Prostate gland (tissue), 2 donors: ENCODE measurements around the gene BTG2. TPM values are rescaled to one million over a fixed set of nuclear protein-coding genes. Genes with fewer than 3 reads are reported as not detected.
"Not testable (repeated sequence)": the region's sequence is repeated elsewhere in the genome, so short reads cannot be mapped to it uniquely, and the experiment has no call there.

Experiments
- DNase-seq: peaks from one replicate; pipeline ENCODE4 v3.0.0-alpha.2; 2019; ENCODE audit warnings: low spot score
- H3K27ac ChIP-seq, 2 donors: fragments of 200-600 bp; sonication (generic); 2 replicates each; pipeline ENCODE4 v1.5.1; 2017 to 2019
- H3K27me3 ChIP-seq: fragments of 200-600 bp; sonication (generic); replicated peaks from 2 replicates; pipeline ENCODE4 v1.5.1; 2019; ENCODE audit not compliant: insufficient read depth
- H3K36me3 ChIP-seq, 2 donors: fragments of 200-600 bp; sonication (generic); 1 replicate in 1 of 2; 2 replicates in 1 of 2; pipeline versions ENCODE4 v1.5.1 to v1.8.1; 2017 to 2019
- H3K4me1 ChIP-seq: fragments of 200-600 bp; sonication (generic); replicated peaks from 2 replicates; pipeline ENCODE4 v1.5.1; 2019
- H3K4me3 ChIP-seq, 2 donors: fragments of 200-600 bp; sonication (generic); 2 replicates each; pipeline ENCODE4 v1.5.1; 2017 to 2019
- H3K9me3 ChIP-seq: fragments of 200-600 bp; sonication (generic); 2 replicates; pipeline ENCODE4 v1.5.1; 2017
- POLR2A ChIP-seq: fragments of 450-650 bp; IDR thresholded peaks from one replicate; pipeline ENCODE4 v1.6.1; 2016; ENCODE audit warnings: antibody characterized with exemption, mild to moderate bottlenecking
- POLR2AphosphoS5 ChIP-seq: sonication (generic); formaldehyde crosslinking; IDR thresholded peaks from one replicate; pipeline ENCODE4 v1.6.1; 2017; ENCODE audit warnings: antibody characterized with exemption
- WGBS: methylation state at CpG from one replicate; pipeline ENCODE4 v1.1.5; 2018; 5-methylcytosine and 5-hydroxymethylcytosine counted together
- intact Hi-C: fragments of 100-400 bp; cut with DNase I; formaldehyde crosslinking; loops from one replicate; pipeline ENCODE4 v1.14.2; 2022
- total RNA-seq, 2 donors: library from RNA; depleted of rRNA; stranded (reverse); fragments of >200 nt; gene quantifications; one replicate each; pipeline ENCODE4 v1.1.0, GENCODE V29; 2016
- TF ChIP-seq, protein P1 (sequence below), 4 experiments: fragments of 200-600 bp in 2 of 4; fragments of 450-650 bp in 2 of 4; sonication (generic) in 2 of 4; IDR thresholded peaks; 1 replicate in 3 of 4; 2 replicates in 1 of 4; pipeline ENCODE4 v1.5.1; 2016 to 2019; ENCODE audit warnings: antibody characterized with exemption in 4 of 4, mild to moderate bottlenecking in 2 of 4, moderate library complexity in 2 of 4

Gene BTG2
- total RNA-seq, 2 donors from 2014 or later: 91.0 to 131 TPM

DNA sequence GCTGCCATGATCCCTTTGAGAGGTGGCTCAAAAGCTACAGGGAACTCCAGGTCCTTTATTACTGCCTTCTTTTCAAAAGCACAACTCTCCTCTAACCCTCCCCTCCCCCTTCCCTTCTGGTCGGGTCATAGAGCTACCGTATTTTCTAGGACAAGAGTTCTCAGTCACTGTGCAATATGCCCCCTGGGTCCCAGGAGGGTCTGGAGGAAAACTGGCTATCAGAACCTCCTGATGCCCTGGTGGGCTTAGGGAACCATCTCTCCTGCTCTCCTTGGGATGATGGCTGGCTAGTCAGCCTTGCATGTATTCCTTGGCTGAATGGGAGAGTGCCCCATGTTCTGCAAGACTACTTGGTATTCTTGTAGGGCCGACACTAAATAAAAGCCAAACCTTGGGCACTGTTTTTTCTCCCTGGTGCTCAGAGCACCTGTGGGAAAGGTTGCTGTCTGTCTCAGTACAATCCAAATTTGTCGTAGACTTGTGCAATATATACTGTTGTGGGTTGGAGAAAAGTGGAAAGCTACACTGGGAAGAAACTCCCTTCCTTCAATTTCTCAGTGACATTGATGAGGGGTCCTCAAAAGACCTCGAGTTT lies 3.1 kb downstream of the BTG2 start:
- intact Hi-C loops: no loop called here
- no peak for DNase-seq
- H3K9me3 ChIP-seq: no peaks in the 10 kb centered on the region
- peaks cover 0 to 4% of the 10 kb centered on the region in 2 donors for H3K36me3 ChIP-seq
- H3K4me1 ChIP-seq: peaks cover 7% of the 10 kb centered on the region
- WGBS: 17% methylated on average over 5 of the region's 5 CpGs
- TF ChIP-seq, protein P1, sequence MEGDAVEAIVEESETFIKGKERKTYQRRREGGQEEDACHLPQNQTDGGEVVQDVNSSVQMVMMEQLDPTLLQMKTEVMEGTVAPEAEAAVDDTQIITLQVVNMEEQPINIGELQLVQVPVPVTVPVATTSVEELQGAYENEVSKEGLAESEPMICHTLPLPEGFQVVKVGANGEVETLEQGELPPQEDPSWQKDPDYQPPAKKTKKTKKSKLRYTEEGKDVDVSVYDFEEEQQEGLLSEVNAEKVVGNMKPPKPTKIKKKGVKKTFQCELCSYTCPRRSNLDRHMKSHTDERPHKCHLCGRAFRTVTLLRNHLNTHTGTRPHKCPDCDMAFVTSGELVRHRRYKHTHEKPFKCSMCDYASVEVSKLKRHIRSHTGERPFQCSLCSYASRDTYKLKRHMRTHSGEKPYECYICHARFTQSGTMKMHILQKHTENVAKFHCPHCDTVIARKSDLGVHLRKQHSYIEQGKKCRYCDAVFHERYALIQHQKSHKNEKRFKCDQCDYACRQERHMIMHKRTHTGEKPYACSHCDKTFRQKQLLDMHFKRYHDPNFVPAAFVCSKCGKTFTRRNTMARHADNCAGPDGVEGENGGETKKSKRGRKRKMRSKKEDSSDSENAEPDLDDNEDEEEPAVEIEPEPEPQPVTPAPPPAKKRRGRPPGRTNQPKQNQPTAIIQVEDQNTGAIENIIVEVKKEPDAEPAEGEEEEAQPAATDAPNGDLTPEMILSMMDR (IDR thresholded peaks at IDR 0.05): no peak
- TF ChIP-seq POLR2A (no peak), POLR2AphosphoS5 (no peak)
- H3K4me3 ChIP-seq: peak overlapping the region; percentile 1 to 100
- H3K27me3 ChIP-seq: no peaks in the 10 kb centered on the region
- H3K27ac ChIP-seq: peak overlapping the region; percentile 99

DNA sequence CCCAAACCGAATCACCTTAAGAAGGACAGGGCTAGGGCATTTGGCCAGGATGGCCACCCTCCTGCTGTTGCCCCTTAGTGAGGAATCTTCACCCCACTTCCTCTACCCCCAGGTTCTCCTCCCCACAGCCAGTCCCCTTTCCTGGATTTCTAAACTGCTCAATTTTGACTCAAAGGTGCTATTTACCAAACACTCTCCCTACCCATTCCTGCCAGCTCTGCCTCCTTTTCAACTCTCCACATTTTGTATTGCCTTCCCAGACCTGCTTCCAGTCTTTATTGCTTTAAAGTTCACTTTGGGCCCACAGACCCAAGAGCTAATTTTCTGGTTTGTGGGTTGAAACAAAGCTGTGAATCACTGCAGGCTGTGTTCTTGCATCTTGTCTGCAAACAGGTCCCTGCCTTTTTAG lies 3.6 kb downstream of the BTG2 start:
- H3K9me3 ChIP-seq: no peaks in the 10 kb centered on the region
- peak overlapping the region; percentile 99 for H3K27ac ChIP-seq
- peaks cover 7% of the 10 kb centered on the region for H3K4me1 ChIP-seq
- no peaks in the 10 kb centered on the region for H3K27me3 ChIP-seq
- TF ChIP-seq, protein P1 (IDR thresholded peaks at IDR 0.05): no peak
- peak; percentile 17 for TF ChIP-seq POLR2A
- no peak for TF ChIP-seq POLR2AphosphoS5
- WGBS: 29% methylated on average over 1 of the region's 1 CpG
- H3K4me3 ChIP-seq: peak overlapping the region; percentile 1 to 100
- no peak for DNase-seq
- H3K36me3 ChIP-seq: peaks cover 0 to 4% of the 10 kb centered on the region in 2 donors
- intact Hi-C loops: no loop called here

DNA sequence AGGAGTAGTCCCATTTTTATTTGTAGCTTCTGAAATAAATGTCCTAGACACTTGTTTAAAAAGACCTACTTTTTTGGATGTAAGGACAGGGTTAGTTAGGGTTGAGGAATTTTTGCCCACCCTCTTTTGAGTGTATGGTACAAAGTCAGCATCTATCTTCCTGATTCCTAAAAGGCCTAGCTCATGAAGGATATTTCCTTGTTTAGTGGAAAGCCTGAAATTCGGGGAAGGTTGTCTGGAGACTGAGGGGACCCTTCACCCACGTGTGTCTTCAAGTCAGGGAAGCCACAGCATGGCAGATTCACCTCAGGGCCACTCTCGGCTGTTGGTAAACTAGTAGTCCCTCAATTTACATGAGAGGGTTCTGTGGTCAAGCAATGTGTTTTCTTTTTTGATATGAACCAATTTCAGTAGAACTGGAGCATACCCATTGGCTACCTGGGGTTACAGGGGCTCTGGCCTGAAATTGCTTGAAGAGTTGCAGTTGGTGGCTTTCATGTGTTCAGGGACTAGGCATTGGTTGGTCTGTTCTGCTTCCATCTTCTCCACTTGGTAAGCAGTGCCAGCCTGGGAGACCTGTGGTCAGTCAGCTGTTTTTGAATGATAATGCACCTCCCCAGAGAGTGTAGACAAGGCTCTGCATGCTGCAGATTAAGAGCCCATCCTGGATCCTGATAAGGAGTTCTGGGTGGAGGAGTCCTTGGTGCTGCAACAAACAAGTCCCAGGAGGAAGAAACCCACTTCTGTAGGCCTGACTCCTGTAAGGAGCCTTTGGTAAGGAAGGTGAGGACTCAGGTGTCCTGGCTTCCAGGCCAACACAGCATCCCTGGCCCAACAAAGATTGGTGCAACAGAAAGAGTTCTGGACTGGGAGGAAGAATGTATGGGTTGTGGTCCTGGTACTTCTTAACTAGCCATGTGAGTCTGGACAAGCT lies 6.3 kb downstream of the BTG2 start:
- H3K27me3 ChIP-seq: no peaks in the 10 kb centered on the region
- no peak for DNase-seq
- no peak overlapping the region for H3K27ac ChIP-seq
- no peak overlapping the region for H3K4me3 ChIP-seq
- no peaks in the 10 kb centered on the region for H3K9me3 ChIP-seq
- TF ChIP-seq POLR2AphosphoS5 (no peak), POLR2A (no peak)
- TF ChIP-seq, protein P1 (IDR thresholded peaks at IDR 0.05): no peak
- peaks cover 0 to 4% of the 10 kb centered on the region in 2 donors for H3K36me3 ChIP-seq
- intact Hi-C loops: no loop called here
- 78% methylated on average over 3 of the region's 3 CpGs for WGBS
- H3K4me1 ChIP-seq: peaks cover 7% of the 10 kb centered on the region

DNA sequence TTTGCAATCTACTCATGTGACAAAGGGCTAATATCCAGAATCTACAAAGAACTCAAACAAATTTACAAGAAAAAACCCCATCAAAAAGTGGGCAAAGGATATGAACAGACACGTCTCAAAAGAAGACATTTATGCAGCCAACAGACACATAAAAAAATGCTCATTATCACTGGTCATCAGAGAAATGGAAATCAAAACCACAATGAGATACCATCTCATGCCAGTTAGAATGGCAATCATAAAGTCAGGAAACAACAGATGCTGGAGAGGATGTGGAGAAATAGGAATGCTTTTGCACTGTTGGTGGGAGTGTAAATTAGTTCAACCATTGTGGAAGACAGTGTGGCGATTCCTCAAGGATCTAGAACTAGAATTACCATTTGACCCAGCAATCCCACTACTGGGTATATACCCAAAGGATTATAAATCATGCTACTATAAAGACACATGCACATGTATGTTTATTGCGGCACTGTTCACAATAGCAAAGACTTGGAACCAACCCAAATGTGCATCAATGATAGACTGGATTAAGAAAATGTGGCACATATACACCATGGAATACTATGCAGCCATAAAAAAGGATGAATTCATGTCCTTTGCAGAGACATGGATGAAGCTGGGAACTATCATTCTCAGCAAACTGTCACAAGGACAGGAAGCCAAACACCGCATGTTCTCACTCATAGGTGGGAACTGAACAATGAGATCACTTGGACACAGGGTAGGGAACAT lies 8.9 kb downstream of the BTG2 start:
- TF ChIP-seq POLR2AphosphoS5: peak; percentile 78
- H3K9me3 ChIP-seq, DNase-seq, H3K4me3 ChIP-seq, H3K36me3 ChIP-seq, H3K27me3 ChIP-seq, intact Hi-C loops, H3K4me1 ChIP-seq: not testable (repeated sequence)
- peak overlapping the region in 1 of 2 donors; percentile 45 for H3K27ac ChIP-seq
- WGBS: 53% methylated on average over 4 of the region's 4 CpGs

- H3K9me3 ChIP-seq: no peaks in the 10 kb centered on the region
- peak; percentile 98 for TF ChIP-seq POLR2AphosphoS5
- TF ChIP-seq, protein P1 (IDR thresholded peaks at IDR 0.05): no peak
- peak; percentile 61 for TF ChIP-seq POLR2A
- peak overlapping the region; percentile 85 to 87 for H3K27ac ChIP-seq
- H3K36me3 ChIP-seq: no peaks in the 10 kb centered on the region
- WGBS: 13% methylated on average over 4 of the region's 4 CpGs
- peaks cover 15% of the 10 kb centered on the region for H3K4me1 ChIP-seq
- DNase-seq: peak; percentile 96
- intact Hi-C loops: no loop called here
- H3K27me3 ChIP-seq: no peaks in the 10 kb centered on the region
- H3K4me3 ChIP-seq: no peak overlapping the region
These were observed 11.3 kb downstream of the BTG2 start for GRCh38 chr1:203316626-203317093.
